HS-5 (cell line): Measurements from ENCODE around the gene MAP3K5.
A peak's percentile ranks its signal among the peaks of the same experiment; 100 is the strongest.
"Not testable (repeated sequence)": the region's sequence is repeated elsewhere in the genome, so short reads cannot be mapped to it uniquely, and the experiment has no call there.

Experiments
- DNase-seq: peaks from one replicate; pipeline ENCODE4 v3.0.0-alpha.2; 2012; ENCODE audit warnings: low read depth

MAP3K5 gene

GRCh38 chr6:136791296-136792094 lies 782 bp downstream of the MAP3K5 start:
- no peak for DNase-seq

- no peak for DNase-seq
Observed at GRCh38 chr6:136790411-136791295, 1.6 kb downstream of the MAP3K5 start.

- not testable (repeated sequence) for DNase-seq
Observed at GRCh38 chr6:136789440-136789839, 2.8 kb downstream of the MAP3K5 start.

GRCh38 chr6:136788069-136788902 lies 4.0 kb downstream of the MAP3K5 start:
- DNase-seq: peak; percentile 80

- DNase-seq: no peak
Observed at GRCh38 chr6:136787726-136788068, 4.6 kb downstream of the MAP3K5 start.

- no peak for DNase-seq
Observed at GRCh38 chr6:136786658-136787057, 5.6 kb downstream of the MAP3K5 start.

- DNase-seq: no peak
Observed at GRCh38 chr6:136784910-136785746, 7.1 kb downstream of the MAP3K5 start.

GRCh38 chr6:136784271-136784664 lies 8.0 kb downstream of the MAP3K5 start:
- DNase-seq: no peak

- DNase-seq: no peak
Observed at GRCh38 chr6:136783495-136784270, 8.6 kb downstream of the MAP3K5 start.

- DNase-seq: no peak
Observed at GRCh38 chr6:136783021-136783420, 9.3 kb downstream of the MAP3K5 start.

GRCh38 chr6:136782021-136782770 lies 10.1 kb downstream of the MAP3K5 start:
- no peak for DNase-seq

- DNase-seq: no peak
Observed at GRCh38 chr6:136780972-136781371, 11.3 kb downstream of the MAP3K5 start.

GRCh38 chr6:136779682-136780081 lies 12.6 kb downstream of the MAP3K5 start:
- no peak for DNase-seq

- DNase-seq: no peak
Observed at GRCh38 chr6:136777651-136778050, 14.6 kb downstream of the MAP3K5 start.

GRCh38 chr6:136775548-136775947 lies 16.7 kb downstream of the MAP3K5 start:
- DNase-seq: no peak

- no peak for DNase-seq
Observed at GRCh38 chr6:136775081-136775480, 17.2 kb downstream of the MAP3K5 start.

- no peak for DNase-seq
Observed at GRCh38 chr6:136774228-136775041, 17.8 kb downstream of the MAP3K5 start.

GRCh38 chr6:136773473-136773796 lies 18.8 kb downstream of the MAP3K5 start:
- no peak for DNase-seq
